ENCODE measurements around the gene POM121L2. TPM values are rescaled to one million over a fixed set of nuclear protein-coding genes. Genes with fewer than 3 reads are reported as not detected.

POM121L2 gene
- total and polyA plus RNA-seq, 2 of the 13 experiments (the other 11 are each of a cell fraction or from before 2014, with no cell fraction given): not detected

DNA sequence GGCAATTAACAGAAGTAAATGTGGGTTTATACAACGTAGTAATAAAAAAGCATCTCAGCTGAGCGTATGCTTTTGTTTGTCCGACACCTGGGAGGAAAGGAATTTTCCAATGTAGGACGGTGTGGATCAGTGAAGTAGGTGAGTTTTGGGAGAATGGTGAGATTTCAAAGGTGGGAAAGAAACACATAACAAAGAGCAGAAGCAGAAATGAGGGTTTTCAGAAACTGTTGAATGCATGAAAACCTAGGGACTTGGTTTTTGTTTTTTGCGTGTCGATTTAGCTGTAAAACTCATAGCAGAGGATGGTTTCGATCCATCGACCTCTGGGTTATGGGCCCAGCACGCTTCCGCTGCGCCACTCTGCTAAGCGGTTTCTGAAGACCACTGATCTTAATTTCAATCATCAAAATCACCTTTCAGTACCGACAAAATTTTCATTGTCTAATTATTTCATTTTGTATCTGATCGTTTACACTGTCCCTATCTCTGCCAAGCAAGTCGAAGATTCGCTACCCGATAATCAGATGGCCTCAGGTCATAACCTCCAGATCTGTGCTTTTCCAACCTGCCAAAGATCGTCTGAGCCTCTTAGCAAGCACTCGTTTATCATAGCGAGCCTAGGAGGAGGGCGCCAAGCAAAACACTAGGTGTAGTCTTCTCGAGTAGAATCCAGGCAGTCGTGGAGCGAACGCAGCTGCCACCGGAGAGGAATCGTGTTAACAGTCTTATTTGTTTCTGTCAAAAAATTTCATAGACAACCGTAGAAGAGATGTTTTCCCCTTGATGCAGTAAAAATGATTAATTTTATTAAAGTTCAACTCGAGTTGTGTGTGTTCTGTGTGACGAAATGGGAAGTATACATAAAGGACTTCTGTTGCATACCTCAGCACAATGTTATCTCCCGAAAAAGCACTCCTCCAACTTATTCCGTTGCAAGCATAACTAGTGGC, 20.9 kb upstream of the POM121L2 start (continued):
- TF ChIP-seq ZBTB40 (IDR thresholded peaks at IDR 0.05) (no peak), ZBTB40 (CRISPR knock-in tag; IDR thresholded peaks at IDR 0.05) (no peak), MED13 (CRISPR knock-in tag; IDR thresholded peaks at IDR 0.05) (no peak), MYNN (CRISPR knock-in tag; IDR thresholded peaks at IDR 0.05; ENCODE audit: low read depth) (0 out of 2 replicates have a peak, but pooled peaks have one; percentile 27), NFE2L2 (IDR thresholded peaks at IDR 0.05; ENCODE audit: low read length) (no peak), ZNF441 (CRISPR knock-in tag; IDR thresholded peaks at IDR 0.05; ENCODE audit: borderline replicate concordance) (no peak), DNMT3B (CRISPR knock-in tag; conservative IDR thresholded peaks at IDR 0.05) (no peak; the same call in 1 of the 2 replicates), STAT6 (CRISPR knock-in tag; IDR thresholded peaks at IDR 0.05; ENCODE audit: borderline replicate concordance) (no peak), FOSL2 (CRISPR knock-in tag; IDR thresholded peaks at IDR 0.05) (no peak; the same call in 1 of the 2 replicates), ZSCAN9 (CRISPR knock-in tag; IDR thresholded peaks at IDR 0.05; ENCODE audit: borderline replicate concordance) (peak; percentile 65; the same call in 1 of the 2 replicates), ZNF781 (CRISPR knock-in tag; IDR thresholded peaks at IDR 0.05; ENCODE audit: borderline replicate concordance, not compliant biosample characterization) (no peak), MEIS1 (CRISPR knock-in tag; IDR thresholded peaks at IDR 0.05; ENCODE audit: borderline replicate concordance) (no peak; the same call in 1 of the 2 replicates), ZKSCAN8 (CRISPR knock-in tag; IDR thresholded peaks at IDR 0.05; ENCODE audit: borderline replicate concordance) (0 out of 2 replicates have a peak, but pooled peaks have one; percentile 67), PAX8 (CRISPR knock-in tag; IDR thresholded peaks at IDR 0.05; ENCODE audit: borderline replicate concordance) (0 out of 2 replicates have a peak, but pooled peaks have one; percentile 53), ERF (CRISPR knock-in tag; IDR thresholded peaks at IDR 0.05) (peak; percentile 82), ZMAT3 (CRISPR knock-in tag; conservative IDR thresholded peaks at IDR 0.05) (no peak)

Data from HepG2 (cell line).